ENCODE data around the gene PSMC6.

The PSMC6 gene

DNA sequence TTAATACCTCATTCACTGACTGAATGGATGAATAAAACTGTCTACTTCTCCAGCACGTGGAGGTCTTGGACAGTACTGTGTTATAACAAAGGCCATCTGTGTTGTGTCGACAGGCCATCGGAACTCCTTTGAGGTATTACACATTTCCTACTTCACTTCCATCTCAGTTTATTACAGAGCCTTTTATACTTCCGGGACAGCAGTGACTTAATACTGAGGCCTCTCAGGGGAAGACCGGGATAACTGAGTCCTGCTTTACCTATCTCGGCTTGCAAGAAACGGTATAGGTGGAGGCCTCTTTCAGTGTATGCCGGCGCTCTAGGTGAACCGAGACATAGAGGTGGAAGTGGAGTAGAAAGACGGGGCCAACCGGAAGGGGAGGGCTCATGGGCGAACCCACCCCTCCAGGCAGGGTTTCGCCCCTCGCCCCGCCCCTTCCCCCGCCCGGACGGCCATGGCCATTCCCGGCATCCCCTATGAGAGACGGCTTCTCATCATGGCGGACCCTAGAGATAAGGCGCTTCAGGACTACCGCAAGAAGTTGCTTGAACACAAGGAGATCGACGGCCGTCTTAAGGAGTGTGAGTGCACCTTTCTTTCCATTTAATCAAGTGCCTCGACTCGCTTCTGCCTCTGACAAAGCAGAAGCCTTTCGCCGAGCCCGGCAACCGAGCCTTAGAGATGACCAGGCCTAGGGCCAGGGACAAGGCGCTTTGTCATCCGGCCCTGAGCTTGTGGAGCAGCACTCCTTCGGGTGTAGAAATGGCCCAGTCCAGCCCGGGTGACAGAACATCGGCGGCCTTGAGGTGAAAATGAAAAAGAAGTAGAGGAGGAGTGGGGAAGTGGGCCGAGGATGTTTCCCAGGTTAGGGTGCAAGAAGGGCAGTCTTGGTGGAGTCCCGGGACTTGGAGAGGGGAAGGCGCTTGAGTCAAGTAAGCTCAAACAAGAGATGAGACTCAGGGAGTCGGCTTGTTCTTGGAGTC, at the start of gene PSMC6:
Gene PSMC6 (plus strand): TSS at position 477 of the 983 bp plus-strand sequence. CDS start 20 bp downstream, at position 497.
- DNase-seq (ENCODE audit: extremely low read depth in 1 of 2, low read depth in 1 of 2), result peak; percentile 88 to 93

DNA sequence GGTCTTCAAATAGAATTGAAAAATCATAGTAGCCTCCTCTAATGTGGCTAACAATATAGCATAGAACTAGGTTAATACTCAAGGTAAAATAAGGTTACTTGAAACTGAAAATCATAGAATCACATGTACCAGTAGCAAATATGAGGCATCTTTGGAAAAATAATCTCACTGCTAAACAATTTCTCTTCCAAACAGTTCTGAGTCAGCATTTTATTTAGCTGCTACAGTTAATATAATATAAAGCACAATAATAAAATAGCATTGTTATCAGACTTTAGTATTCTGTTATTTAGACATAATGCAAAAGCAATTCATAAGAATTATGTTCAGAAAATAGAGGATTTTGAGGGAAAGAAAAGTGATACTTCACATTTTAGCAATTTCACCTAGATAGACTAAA, 46.7 kb upstream of the PSMC6 start:
- no peak for DNase-seq (ENCODE audit: extremely low read depth in 1 of 2, low read depth in 1 of 2)

DNA sequence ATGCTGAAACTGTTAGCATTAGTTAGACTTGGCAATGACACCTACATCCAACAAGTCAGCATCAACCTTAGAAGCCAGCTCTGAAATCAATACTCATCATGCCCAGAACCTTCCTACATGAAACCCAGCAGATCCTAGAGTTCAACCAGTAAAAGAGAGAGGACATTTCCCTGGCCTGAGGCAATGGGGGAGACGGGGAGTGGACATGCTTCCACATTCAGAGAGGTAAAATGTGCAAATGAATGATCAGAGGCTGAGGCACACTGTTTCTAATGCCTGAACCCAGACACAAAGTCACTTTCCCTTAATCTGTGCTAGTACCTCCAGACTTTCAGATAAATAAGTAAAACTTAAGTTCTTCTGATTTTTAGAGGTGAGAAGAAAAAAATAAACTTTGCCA, 46.2 kb upstream of the PSMC6 start:
- no peak for DNase-seq (ENCODE audit: extremely low read depth in 1 of 2, low read depth in 1 of 2)

- no peak for DNase-seq (ENCODE audit: extremely low read depth in 1 of 2, low read depth in 1 of 2)
Observed at GRCh38 chr14:52661314-52661713, 45.7 kb upstream of the PSMC6 start.

GRCh38 chr14:52663850-52664249, 43.1 kb upstream of the PSMC6 start:
- DNase-seq (ENCODE audit: extremely low read depth in 1 of 2, low read depth in 1 of 2), result no peak

- no peak for DNase-seq (ENCODE audit: extremely low read depth in 1 of 2, low read depth in 1 of 2)
Observed at GRCh38 chr14:52678591-52678990, 28.4 kb upstream of the PSMC6 start.

DNA sequence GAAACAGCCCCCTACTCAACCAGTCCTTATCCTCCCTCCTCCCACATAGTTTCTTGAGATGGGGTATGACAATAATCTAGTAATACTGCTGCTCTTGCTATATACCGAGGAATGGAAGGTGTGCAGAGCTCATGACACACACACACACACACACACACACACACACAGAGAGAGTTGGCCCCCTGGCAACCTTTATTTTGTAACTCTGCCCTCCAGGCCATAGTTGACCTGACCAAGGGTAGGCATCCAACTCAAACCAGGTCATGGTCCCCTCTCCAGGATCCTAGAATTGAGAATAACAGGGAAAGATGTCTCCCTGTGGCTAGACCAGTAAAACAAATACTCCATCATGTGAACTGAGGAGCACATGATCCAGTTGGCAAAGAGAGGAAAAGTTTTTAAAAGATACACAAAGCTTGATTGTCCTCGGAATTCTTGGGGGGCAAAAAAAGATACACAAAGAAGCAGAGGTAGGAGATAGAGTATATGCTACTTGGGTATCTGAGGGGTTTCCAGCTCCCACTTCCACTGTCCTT, 22.9 kb upstream of the PSMC6 start:
- DNase-seq (ENCODE audit: extremely low read depth in 1 of 2, low read depth in 1 of 2), result no peak

DNA sequence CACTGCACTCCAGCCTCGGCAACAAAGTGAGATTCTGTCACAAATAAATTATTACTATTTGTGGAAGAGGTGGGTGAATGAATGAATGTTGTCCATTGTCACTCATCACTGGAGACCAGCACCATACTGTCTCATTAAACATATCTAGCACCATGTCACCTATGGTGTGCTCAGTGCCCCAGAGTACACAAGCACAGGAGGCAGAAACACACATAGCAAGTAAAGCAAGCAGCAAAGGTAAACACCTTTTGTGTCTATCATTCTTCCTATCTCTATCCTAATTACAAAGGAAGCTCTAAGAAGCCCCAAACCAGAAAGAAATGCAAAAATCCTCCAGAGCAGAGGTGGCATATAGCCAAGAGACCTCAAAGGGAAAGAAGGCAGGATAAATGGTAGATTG, 20.8 kb upstream of the PSMC6 start:
- no peak for DNase-seq (ENCODE audit: extremely low read depth in 1 of 2, low read depth in 1 of 2)

- no peak for DNase-seq (ENCODE audit: extremely low read depth in 1 of 2, low read depth in 1 of 2)
Observed at GRCh38 chr14:52690983-52691760, 15.8 kb upstream of the PSMC6 start.

DNA sequence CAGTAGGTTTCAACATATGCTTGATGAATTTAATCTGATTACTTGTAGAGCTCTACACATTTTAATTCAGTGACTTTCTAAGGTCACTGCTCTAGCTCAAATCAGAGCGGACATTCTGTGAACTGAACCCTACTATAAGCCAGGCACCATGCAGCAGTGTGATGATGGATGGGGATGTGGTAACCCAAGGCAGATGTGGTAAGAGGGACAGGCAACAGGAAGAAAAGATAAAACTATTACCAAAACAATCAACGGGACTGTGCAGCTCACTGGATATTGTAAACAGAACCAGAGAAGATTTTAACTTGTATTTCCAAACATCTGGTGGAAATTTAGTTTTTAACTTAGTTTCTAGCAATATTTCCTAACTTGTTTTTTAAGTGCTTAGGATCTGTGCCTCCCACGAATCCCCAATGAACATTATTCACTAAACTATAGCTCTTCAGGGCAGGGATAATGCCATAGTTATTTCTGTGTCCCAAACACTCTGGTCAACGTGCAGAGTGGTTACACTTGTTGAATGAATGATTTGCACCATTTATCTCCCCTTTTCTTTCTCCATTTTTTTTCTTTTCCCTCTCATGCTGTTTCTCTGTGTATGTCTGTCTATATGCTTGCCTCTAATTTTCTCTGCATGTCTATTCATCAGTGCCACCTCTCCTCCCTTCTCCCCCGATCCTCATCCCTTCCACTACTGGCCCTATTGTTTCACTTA, 14.6 kb upstream of the PSMC6 start:
- DNase-seq (ENCODE audit: extremely low read depth in 1 of 2, low read depth in 1 of 2), result no peak

DNA sequence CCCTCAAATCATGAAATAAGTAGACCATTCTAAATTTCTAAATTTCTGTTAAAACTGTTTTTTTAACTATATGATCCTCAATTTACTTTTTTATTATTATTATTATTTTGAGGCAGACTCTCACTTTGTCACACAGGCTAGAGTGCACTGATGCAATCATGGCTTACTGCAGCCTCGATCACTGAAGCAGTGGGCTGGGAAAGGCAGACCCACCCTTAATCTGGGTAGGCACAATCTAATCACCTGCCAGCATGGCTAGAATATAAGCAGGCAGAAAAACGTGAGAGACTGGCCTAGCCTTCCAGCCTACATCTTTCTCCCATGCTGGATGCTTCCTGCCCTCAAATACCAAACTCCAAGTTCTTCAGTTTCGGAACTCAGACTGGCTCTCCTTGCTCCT, 14.0 kb upstream of the PSMC6 start:
- DNase-seq (ENCODE audit: extremely low read depth in 1 of 2, low read depth in 1 of 2), result no peak

DNA sequence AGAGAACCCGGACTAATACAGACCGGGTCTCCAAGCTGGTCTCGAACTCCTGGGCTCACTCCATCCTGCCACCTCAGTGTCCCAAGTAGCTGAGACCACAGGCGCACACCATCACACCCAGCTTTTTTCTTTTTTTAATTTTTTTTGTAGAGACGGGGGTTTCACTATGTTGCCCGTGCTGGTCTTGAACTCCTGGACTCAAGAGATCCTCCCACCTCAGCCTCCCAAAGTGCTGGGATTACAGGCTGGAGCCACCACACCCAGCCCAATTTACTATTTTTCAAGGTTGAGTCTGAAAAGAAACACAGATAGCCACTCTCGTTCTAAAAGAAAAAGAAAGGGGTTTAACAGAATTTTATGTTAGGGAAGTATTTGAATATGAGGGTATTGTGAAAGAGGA, 13.5 kb upstream of the PSMC6 start:
- no peak for DNase-seq (ENCODE audit: extremely low read depth in 1 of 2, low read depth in 1 of 2)

- DNase-seq (ENCODE audit: extremely low read depth in 1 of 2, low read depth in 1 of 2), result peak; percentile 15 to 61
Observed at GRCh38 chr14:52694761-52695480, 12.1 kb upstream of the PSMC6 start.

DNA sequence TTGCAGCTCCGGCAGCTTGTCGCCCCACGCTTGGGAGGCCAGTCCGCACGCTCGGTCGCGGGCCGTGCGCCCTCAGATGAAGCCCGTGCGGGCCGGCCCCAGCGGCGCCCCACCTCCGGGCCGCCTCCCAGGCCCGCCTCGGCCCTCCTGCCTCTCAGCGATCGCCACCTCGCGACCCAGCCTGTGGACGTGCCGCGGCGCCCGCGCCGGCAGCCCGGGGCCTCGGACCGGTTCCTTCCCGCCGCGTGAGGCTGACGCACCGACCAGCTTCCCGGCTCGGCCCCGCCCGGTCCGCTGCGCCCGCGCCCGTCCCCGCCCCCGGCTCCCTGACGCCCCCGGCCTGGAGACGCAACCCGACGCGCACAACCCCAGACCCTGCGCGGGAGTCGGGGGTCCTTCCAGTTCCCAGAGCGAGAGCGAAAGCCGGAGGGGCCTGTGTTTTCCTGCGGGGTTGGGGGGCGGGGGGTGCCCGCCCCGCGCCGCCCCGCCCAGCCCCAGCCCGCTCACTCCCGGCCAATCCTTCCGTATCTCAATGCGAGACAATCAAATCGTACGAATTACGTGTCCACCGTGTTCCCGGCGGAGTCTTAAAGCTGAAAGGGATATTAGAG, 11.4 kb upstream of the PSMC6 start, which contains the start of gene ERO1A:
Gene ERO1A (minus strand): TSS at position 78 of the 611 bp plus-strand sequence. CDS start 77 bp downstream, at position 1.
- peak; percentile 47 for DNase-seq (ENCODE audit: extremely low read depth in 1 of 2, low read depth in 1 of 2)

DNA sequence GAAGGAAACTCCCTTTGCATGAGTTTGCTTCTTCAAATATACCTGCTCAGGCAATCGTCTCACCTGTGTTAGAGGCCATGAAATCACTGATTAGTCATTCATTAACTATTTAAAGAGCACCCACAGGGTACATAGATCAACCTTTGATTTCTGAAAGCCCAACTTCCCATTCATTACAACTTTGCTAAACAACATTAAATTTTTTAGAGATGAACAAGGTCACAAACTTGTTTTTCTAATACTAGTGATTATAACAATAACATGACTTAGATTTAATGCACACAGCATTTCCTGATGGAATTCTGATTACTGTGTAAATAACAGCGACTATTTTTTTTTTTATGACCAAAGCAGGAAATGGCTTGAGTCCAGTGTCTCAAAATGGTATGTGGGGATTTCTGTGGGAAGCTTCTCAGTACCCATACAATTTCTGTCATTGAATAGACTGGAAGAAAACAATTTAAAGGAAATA, 6.3 kb upstream of the PSMC6 start:
- no peak for DNase-seq (ENCODE audit: extremely low read depth in 1 of 2, low read depth in 1 of 2)

DNA sequence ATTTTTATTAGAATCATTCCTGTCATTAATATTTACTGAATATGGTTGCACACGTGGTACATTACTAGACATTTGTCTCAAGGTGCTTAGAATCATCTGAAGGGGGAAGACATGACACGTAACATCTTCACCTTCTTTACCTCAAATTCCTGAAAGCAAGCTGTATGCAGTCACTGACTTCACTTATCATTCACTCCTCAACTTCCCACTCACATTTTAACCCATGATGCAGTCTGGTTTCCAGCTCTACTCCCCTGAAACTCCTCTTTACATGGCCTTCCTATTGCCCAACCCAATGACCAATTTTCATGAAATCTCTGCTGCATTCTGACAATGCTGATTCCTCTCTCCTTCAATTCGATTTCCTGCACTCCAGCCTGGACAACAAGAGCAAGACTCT, 5.8 kb upstream of the PSMC6 start:
- no peak for DNase-seq (ENCODE audit: extremely low read depth in 1 of 2, low read depth in 1 of 2)

DNA sequence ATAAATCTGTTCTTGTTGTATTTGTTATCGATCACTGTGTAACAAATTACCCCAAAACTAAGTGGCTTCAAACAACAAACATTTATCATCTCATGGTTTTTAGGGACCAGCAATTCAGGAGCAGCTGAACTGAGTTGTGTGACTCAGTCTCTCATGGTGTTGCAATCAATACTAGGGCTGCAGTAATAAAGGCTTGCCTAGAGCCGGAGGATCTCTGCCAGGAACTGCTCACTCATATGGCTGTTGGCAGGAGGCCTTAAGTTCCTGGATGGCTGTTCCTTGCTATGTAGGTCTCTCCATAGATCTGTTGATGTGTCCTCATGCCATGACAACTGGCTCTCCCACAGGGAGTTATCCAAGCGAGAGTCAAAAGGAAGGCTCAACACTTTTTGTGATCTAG, 3.8 kb upstream of the PSMC6 start:
- DNase-seq (ENCODE audit: extremely low read depth in 1 of 2, low read depth in 1 of 2), result no peak

GRCh38 chr14:52703664-52704063, 3.3 kb upstream of the PSMC6 start:
- DNase-seq (ENCODE audit: extremely low read depth in 1 of 2, low read depth in 1 of 2), result no peak

- peak; percentile 20 to 52 for DNase-seq (ENCODE audit: extremely low read depth in 1 of 2, low read depth in 1 of 2)
Observed at GRCh38 chr14:52706286-52706685, 714 bp upstream of the PSMC6 start.

- DNase-seq (ENCODE audit: extremely low read depth in 1 of 2, low read depth in 1 of 2), result no peak
Observed at GRCh38 chr14:52711666-52712065, 4.7 kb downstream of the PSMC6 start.

Data from stimulated activated CD8-positive, alpha-beta memory T cell treated with anti-CD3 and anti-CD28 coated beads, Interleukin-7, amount 100 ng/mL, for 48 hours (primary cell).